Ovary (tissue), 10 donors: ENCODE data around the gene CLDN19. TPM values are rescaled to one million over a fixed set of nuclear protein-coding genes. Genes with fewer than 3 reads are reported as not detected.
A peak's percentile ranks its signal among the peaks of the same experiment; 100 is the strongest.

Source experiments
- DNase-seq, 5 donors: peaks; one replicate each; pipeline ENCODE4 v3.0.0-alpha.2; 2019 to 2020
- H3K27ac ChIP-seq, 2 donors: fragments of 200-600 bp; one replicate each; pipeline versions ENCODE4 v1.5.1 to v1.8.0; 2019 to 2022
- H3K27me3 ChIP-seq: fragments of 200-600 bp; one replicate; pipeline ENCODE4 v1.8.0; 2022
- H3K36me3 ChIP-seq: fragments of 200-600 bp; sonication (generic); one replicate; pipeline ENCODE4 v1.5.1; 2019
- H3K4me1 ChIP-seq: one replicate; pipeline ENCODE4 v1.8.1; 2013; ENCODE audit warnings: mild to moderate bottlenecking, moderate library complexity; ENCODE audit not compliant: insufficient read depth
- H3K4me3 ChIP-seq: fragments of 200-600 bp; sonication (generic); one replicate; pipeline ENCODE4 v1.5.1; 2017
- H3K9me3 ChIP-seq, 2 donors: fragments of 200-600 bp in 1 of 2; sonication (generic) in 1 of 2; one replicate each; pipeline versions ENCODE4 v1.5.1 to v1.8.1; 2013 to 2019; ENCODE audit warnings: mild to moderate bottlenecking in 1 of 2, moderate library complexity in 1 of 2
- CTCF ChIP-seq, 3 donors: fragments of 450-650 bp in 2 of 3; fragments of 200-600 bp in 1 of 3; IDR thresholded peaks; one replicate each; pipeline versions ENCODE4 v1.5.1 to v1.8.0; 2016 to 2022; ENCODE audit warnings: antibody characterized with exemption in 3 of 3, mild to moderate bottlenecking in 1 of 3
- EP300 ChIP-seq: sonication (generic); formaldehyde crosslinking; IDR thresholded peaks from one replicate; pipeline ENCODE4 v1.6.1; 2017; ENCODE audit warnings: antibody characterized with exemption
- POLR2A ChIP-seq: fragments of 450-650 bp; IDR thresholded peaks from one replicate; pipeline ENCODE4 v1.6.1; 2017; ENCODE audit warnings: antibody characterized with exemption, mild to moderate bottlenecking, moderate library complexity
- WGBS, 3 donors: extraction: QIAGEN DNeasy Blood & Tissue Kit in 1 of 3; methylation state at CpG; one replicate each; pipeline versions ENCODE4 v1.1.5 to v1.1.7; 2013 to 2017; 5-methylcytosine and 5-hydroxymethylcytosine counted together
- intact Hi-C, 4 donors: fragments of 100-400 bp; cut with DNase I; formaldehyde crosslinking; loops; one replicate each; pipeline versions ENCODE4 v1.11.0 to v1.15.1; 2022 to 2023
- long read RNA-seq, 3 donors: library from polyadenylated mRNA in 2 of 3; unstranded in 2 of 3; transcript quantifications; one replicate each; pipeline ENCODE4 v2.0.0 and lab custom pipeline, GENCODE V29; 2021 to 2026
- polyA plus RNA-seq, 2 donors: library from polyadenylated mRNA; stranded (reverse); fragments of 200-250 nt in 1 of 2; fragments of 350-450 nt in 1 of 2; fragmentation: Illumina TruSeq in 1 of 2; extraction: RNeasy Lipid Tissue Mini Kit (QIAGEN cat#74804) in 1 of 2; gene quantifications; one replicate each; pipeline ENCODE4 v1.2.3, GENCODE V29; 2013 to 2014
- total RNA-seq, 7 donors: library from RNA; depleted of rRNA in 2 of 7; stranded (reverse); fragments of >200 nt in 2 of 7; fragmentation: NEBNext Ultra II Directional in 3 of 7; extraction: Animal tissue kit (Norgen Biotek cat#: 25700) in 3 of 7; gene quantifications; one replicate each; pipeline versions ENCODE4 v1.1.0 to v1.2.4, GENCODE V29; 2016 to 2023
- donor health status: DM: no; HTN: no; CAD: no; lungs with moderate emphysema.
- donor health status: DM: no; HTN: no; CAD: no.
- donor health status: Bipolar disorder and iron deficiency.
- donor health status: DM: yes; HTN: yes; CAD: no.
- donor health status: DM: no; HTN: no; CAD: no.
- donor health status: DM: yes; HTN: yes; CAD: no.

CLDN19 gene
- total RNA-seq: under 1 TPM in 2 of 7 donors, not detected in 5; 0.24 to 0.52 TPM
- under 1 TPM in 1 of 2 donors, not detected in 1; 0.07 TPM for polyA plus RNA-seq
- long read RNA-seq, donor 1, partial matches to known transcripts: 0 of 1 reads
- long read RNA-seq, donor 1, other reads (novel, unspliced or antisense): 1 of 1 reads
- long read RNA-seq, donor 2: 0 reads
- long read RNA-seq, donor 3: 0 reads

GRCh38 chr1:42739753-42740700, at the start of gene CLDN19:
TSS of gene CLDN19 (minus strand) at chr1:42740236. CDS start at chr1:42740063, 173 bp downstream.
- TF ChIP-seq POLR2A (no peak), EP300 (no peak), CTCF (IDR thresholded peaks at IDR 0.05) (no peak)
- DNase-seq: no peak
- 62 to 64% (median 63%) methylated on average over 27 of the region's 27 CpGs for WGBS, 3 donors
- intact Hi-C loops: no loop called here
- Histone ChIP-seq H3K27ac (no peak within 1 kb of the TSS), H3K4me1 (no peaks in the 10 kb centered on the region), H3K4me3 (no peak within 1 kb of the TSS), H3K27me3 (no peaks in the 10 kb centered on the region), H3K36me3 (no peaks in the 10 kb centered on the region), H3K9me3 (no peaks in the 10 kb centered on the region)

- Histone ChIP-seq H3K4me3 (no peak overlapping the region), H3K27ac (no peak overlapping the region), H3K4me1 (peaks cover 5% of the 10 kb centered on the region), H3K36me3 (no peaks in the 10 kb centered on the region), H3K9me3 (no peaks in the 10 kb centered on the region), H3K27me3 (no peaks in the 10 kb centered on the region)
- 96 to 98% (median 97%) methylated on average over 1 of the region's 1 CpG for WGBS, 3 donors
- no peak for DNase-seq
- intact Hi-C loops: loop anchor here in 1 of 4 donors (10.0 kb wide), 1 partner anchor 277 kb away; no protein-coding TSS in a partner anchor
- TF ChIP-seq POLR2A: no peak
- TF ChIP-seq CTCF (IDR thresholded peaks at IDR 0.05): no peak
- no peak for TF ChIP-seq EP300
Observed at GRCh38 chr1:42788021-42788420, 48.0 kb upstream of the CLDN19 start.

GRCh38 chr1:42786097-42786496, 46.1 kb upstream of the CLDN19 start:
- no peak for TF ChIP-seq POLR2A
- no peak for TF ChIP-seq CTCF (IDR thresholded peaks at IDR 0.05)
- TF ChIP-seq EP300: no peak
- Histone ChIP-seq H3K27ac (no peak overlapping the region), H3K4me3 (no peak overlapping the region), H3K36me3 (no peaks in the 10 kb centered on the region), H3K4me1 (peaks cover 5% of the 10 kb centered on the region), H3K27me3 (no peaks in the 10 kb centered on the region), H3K9me3 (no peaks in the 10 kb centered on the region)
- intact Hi-C loops: loop anchor here in 1 of 4 donors (10.0 kb wide), 1 partner anchor 279 kb away; no protein-coding TSS in a partner anchor
- no peak for DNase-seq
- WGBS, 3 donors: 89 to 92% (median 90%) methylated on average over 5 of the region's 5 CpGs

GRCh38 chr1:42784946-42785693, 45.1 kb upstream of the CLDN19 start, which contains the start of gene TMEM269:
TSS of gene TMEM269 (plus strand) at chr1:42784991. CDS start at chr1:42789894, 4,903 bp downstream.
- H3K27me3 ChIP-seq: no peaks in the 10 kb centered on the region
- DNase-seq: peak in 3 of 5 donors; percentile 20 to 48 (median 21)
- TF ChIP-seq POLR2A (no peak), EP300 (no peak), CTCF (IDR thresholded peaks at IDR 0.05) (no peak)
- H3K9me3 ChIP-seq: no peaks in the 10 kb centered on the region
- peak within 1 kb of the TSS; percentile 23 for H3K4me3 ChIP-seq
- 3 to 8% (median 3%) methylated on average over 33 to 54 of the region's 54 CpGs for WGBS, 3 donors
- no peaks in the 10 kb centered on the region for H3K36me3 ChIP-seq
- peaks cover 5% of the 10 kb centered on the region for H3K4me1 ChIP-seq
- H3K27ac ChIP-seq: no peak within 1 kb of the TSS
- intact Hi-C loops: loop anchor here in 1 of 4 donors (10.0 kb wide), 1 partner anchor 280 kb away; no protein-coding TSS in a partner anchor
